ENCODE measurements around the gene ZNF385A.

Gene ZNF385A

DNA sequence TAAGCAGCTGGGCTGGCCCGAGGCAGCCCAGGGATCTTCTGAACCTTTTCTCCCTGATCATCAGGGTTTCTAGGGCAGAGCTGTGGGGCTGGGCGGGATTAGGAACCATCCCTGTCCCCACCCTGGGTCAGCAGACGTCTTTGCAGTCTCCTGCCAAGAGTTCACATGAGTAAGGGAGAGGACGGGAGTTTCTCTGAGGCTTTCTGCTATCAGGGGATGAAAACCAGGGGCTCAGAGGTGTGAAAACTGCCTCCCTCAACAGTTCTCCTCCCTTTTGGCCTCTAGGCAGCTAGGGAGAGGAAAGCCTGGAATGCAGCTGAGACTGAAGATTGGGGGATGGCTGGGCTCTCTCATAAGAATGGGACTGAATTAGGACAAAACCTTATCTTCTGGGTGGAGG lies 7.9 kb downstream of the ZNF385A start:
- H3K9me3 Mint-ChIP-seq = no peaks in the 10 kb centered on the region
- H3K4me1 Mint-ChIP-seq = peaks cover 66% of the 10 kb centered on the region
- peak overlapping the region; percentile 70 to 89 (median 73) for H3K4me3 Mint-ChIP-seq
- TF ChIP-seq, protein P1, sequence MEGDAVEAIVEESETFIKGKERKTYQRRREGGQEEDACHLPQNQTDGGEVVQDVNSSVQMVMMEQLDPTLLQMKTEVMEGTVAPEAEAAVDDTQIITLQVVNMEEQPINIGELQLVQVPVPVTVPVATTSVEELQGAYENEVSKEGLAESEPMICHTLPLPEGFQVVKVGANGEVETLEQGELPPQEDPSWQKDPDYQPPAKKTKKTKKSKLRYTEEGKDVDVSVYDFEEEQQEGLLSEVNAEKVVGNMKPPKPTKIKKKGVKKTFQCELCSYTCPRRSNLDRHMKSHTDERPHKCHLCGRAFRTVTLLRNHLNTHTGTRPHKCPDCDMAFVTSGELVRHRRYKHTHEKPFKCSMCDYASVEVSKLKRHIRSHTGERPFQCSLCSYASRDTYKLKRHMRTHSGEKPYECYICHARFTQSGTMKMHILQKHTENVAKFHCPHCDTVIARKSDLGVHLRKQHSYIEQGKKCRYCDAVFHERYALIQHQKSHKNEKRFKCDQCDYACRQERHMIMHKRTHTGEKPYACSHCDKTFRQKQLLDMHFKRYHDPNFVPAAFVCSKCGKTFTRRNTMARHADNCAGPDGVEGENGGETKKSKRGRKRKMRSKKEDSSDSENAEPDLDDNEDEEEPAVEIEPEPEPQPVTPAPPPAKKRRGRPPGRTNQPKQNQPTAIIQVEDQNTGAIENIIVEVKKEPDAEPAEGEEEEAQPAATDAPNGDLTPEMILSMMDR (IDR thresholded peaks at IDR 0.05; ENCODE audit: unreplicated experiment in 3 of 3) = no peak
- H3K27ac Mint-ChIP-seq = peak overlapping the region in 2 of 3 experiments; percentile 51 to 60
- peaks cover 7% of the 10 kb centered on the region for H3K36me3 Mint-ChIP-seq (ENCODE audit: low read depth)
- H3K27me3 Mint-ChIP-seq (ENCODE audit: low read depth) = peaks cover 6% of the 10 kb centered on the region

DNA sequence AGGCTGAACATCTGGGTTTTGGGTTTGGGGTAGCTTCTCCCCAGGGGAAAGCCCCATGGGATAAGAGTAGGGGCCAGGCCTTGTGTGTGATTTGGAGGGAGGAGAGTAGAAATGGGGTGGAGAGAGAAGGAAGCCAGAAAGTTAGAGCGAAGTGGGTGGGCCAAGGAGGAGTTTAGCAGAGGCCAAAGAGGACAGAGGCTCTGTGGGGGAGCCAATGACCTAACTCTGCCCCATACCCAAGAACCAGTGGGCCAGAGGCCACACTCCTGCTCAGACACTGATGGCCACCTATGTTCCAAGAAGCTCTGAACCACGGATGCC lies 9.3 kb downstream of the ZNF385A start:
- TF ChIP-seq, protein P1 (IDR thresholded peaks at IDR 0.05; ENCODE audit: unreplicated experiment in 3 of 3) = no peak
- Mint-ChIP-seq H3K4me3 (peak overlapping the region in 1 of 3 experiments; percentile 4), H3K36me3 (ENCODE audit: low read depth) (peaks cover 7% of the 10 kb centered on the region), H3K4me1 (peaks cover 75% of the 10 kb centered on the region), H3K9me3 (no peaks in the 10 kb centered on the region), H3K27ac (peak overlapping the region; percentile 49 to 88 (median 86)), H3K27me3 (ENCODE audit: low read depth) (peaks cover 6% of the 10 kb centered on the region)

DNA sequence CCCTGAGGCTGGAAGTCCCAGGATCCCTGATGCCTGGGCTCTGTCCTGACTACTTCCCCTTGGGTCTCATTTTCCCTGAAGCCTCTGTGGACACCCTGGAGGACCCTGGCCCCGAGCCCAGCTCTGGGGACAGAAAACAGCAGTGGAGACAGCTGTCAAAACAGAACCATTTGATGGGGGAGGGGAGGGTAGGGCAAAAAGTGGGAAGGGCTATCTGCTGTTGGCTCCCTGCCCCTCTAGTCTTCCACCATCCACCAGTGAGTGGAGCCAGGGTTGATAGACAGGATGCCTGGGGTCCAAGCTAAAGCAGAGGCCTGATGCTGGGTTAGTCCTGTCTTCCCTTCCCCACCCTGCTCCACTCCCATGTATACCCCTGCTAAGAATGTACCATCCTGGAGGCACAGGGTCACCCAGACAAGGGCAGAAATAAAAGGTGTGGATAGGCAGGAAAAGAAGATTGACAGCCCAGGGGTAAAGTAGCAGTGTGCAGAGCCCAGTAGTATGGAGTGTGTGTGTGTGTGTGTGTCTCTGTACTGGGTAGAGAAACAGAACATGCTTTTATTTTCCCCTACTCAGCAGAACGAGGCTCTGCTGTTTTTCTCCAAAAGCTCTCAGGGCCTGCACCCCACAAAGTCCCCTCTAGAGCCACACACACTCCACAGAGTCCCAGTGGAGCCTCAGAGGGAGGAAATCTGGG lies 9.8 kb downstream of the ZNF385A start:
- peak overlapping the region; percentile 49 to 88 (median 86) for H3K27ac Mint-ChIP-seq
- H3K36me3 Mint-ChIP-seq (ENCODE audit: low read depth) = peaks cover 7% of the 10 kb centered on the region
- TF ChIP-seq, protein P1 (IDR thresholded peaks at IDR 0.05; ENCODE audit: unreplicated experiment in 3 of 3) = no peak
- H3K4me3 Mint-ChIP-seq = peak overlapping the region in 2 of 3 experiments; percentile 4 to 37
- H3K27me3 Mint-ChIP-seq (ENCODE audit: low read depth) = peaks cover 6% of the 10 kb centered on the region
- H3K9me3 Mint-ChIP-seq = no peaks in the 10 kb centered on the region
- peaks cover 72% of the 10 kb centered on the region for H3K4me1 Mint-ChIP-seq

DNA sequence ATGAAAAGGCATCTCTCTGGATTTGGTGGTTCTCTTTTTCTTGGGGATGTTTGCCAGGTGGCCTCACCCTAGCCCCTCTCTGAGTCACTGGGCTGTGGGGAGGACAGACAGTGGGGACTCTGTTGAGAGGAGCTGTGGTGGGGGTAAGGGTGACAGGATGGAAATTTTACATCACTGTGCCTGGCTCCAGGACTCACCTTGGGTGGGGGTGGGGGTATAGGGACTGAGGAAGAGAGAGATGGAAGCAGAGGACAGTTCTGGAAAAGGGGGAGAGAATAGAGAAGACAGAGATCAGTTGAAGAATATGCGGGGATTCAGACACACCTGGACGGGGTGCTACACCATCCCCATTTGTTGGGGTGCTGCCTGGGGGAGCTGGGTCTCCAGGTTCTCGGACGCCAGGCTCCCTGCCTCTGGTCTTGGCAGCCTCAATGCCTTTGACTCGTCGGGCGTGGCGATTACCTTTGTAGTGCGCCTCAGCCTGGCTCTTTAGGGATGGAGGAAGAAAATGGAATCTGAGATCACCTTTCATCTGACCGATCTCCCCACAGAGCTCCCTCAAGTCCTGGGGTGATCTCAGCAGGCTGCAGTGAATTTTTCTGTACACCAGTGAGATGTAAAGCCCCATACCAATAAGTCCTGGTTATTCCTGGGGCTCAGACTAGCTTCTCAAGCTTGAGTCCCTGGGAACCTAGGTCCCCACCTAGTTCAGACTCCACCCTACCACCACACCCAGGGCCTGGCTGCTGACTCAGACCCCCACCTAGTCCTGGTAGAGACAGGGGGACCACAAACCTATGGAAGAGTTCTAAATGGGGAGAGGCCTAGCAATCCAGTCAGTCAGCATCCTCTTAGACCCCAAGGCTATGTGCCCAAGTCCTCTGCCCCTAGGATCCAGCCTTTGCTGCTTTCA lies 10.6 kb downstream of the ZNF385A start:
- peaks cover 7% of the 10 kb centered on the region for H3K36me3 Mint-ChIP-seq (ENCODE audit: low read depth)

DNA sequence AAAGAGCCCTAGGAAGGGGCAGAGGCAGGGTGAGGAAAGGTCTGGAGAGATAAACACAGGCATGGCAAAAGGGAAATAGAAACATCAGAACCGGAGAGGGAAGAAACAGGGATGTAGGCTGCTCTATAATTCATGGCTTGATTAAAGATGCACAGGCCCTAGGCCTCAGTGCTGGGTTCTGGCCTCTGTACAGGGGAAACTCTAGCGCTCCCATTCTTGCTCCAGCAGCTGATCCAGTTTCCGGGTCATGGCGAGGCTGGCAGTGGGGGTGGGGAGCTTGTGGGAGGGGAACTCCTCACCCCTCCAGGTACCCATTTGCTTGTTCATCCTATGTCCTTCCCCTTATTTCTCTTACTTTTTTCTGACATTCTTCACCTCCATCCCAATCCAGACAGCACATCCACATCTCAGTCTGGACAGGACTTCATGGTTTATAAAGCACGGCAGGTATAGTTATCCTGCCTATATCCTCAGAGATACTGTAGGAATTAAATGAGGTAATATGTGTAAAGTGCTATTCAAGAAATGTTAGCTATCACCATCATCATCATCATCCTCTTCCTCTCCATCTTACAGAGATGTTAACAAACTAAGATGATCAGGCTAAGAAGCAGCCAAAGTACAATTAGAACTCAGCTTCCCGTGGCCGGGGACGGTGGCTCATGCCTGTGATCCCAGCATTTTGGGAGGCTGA lies 12.3 kb downstream of the ZNF385A start:
- Mint-ChIP-seq H3K4me3 (peak overlapping the region; percentile 29 to 51 (median 30)), H3K9me3 (no peaks in the 10 kb centered on the region), H3K4me1 (peaks cover 87% of the 10 kb centered on the region), H3K27me3 (ENCODE audit: low read depth) (peaks cover 6% of the 10 kb centered on the region), H3K36me3 (ENCODE audit: low read depth) (peaks cover 7% of the 10 kb centered on the region), H3K27ac (peak overlapping the region; percentile 70 to 86 (median 77))
- TF ChIP-seq, protein P1 (IDR thresholded peaks at IDR 0.05; ENCODE audit: unreplicated experiment in 3 of 3) = no peak

More for the DNA sequence above, 10.6 kb downstream of the ZNF385A start:
- TF ChIP-seq, protein P1 (IDR thresholded peaks at IDR 0.05; ENCODE audit: unreplicated experiment in 3 of 3) = no peak
- H3K4me1 Mint-ChIP-seq = peaks cover 74% of the 10 kb centered on the region
- peak overlapping the region; percentile 10 to 86 (median 67) for H3K27ac Mint-ChIP-seq
- H3K4me3 Mint-ChIP-seq = no peak overlapping the region
- no peaks in the 10 kb centered on the region for H3K9me3 Mint-ChIP-seq
- H3K27me3 Mint-ChIP-seq (ENCODE audit: low read depth) = peaks cover 6% of the 10 kb centered on the region

Data from nephron (organoid).